GM18868 (cell line): ENCODE results near the gene WDR27.
"Not testable (repeated sequence)": the region's sequence is repeated elsewhere in the genome, so short reads cannot be mapped to it uniquely, and the experiment has no call there.

Experiments
- ATAC-seq: cut with Tn5 transposase; IDR thresholded peaks from one replicate; pipeline ENCODE4 v1.9.1; 2021; ENCODE audit warnings: mild to moderate bottlenecking, moderate library complexity; ENCODE audit not compliant: unreplicated experiment

WDR27 gene

GRCh38 chr6:169664227-169664626 lies 37.6 kb downstream of the WDR27 start:
- ATAC-seq: no peak

- no peak for ATAC-seq
Observed at GRCh38 chr6:169663468-169663867, 38.4 kb downstream of the WDR27 start.

GRCh38 chr6:169661391-169661756 lies 40.5 kb downstream of the WDR27 start:
- ATAC-seq: no peak

GRCh38 chr6:169660751-169661390 lies 41.0 kb downstream of the WDR27 start:
- no peak for ATAC-seq

GRCh38 chr6:169659820-169660610 lies 41.8 kb downstream of the WDR27 start:
- no peak for ATAC-seq

- ATAC-seq: no peak
Observed at GRCh38 chr6:169657284-169657610, 44.6 kb downstream of the WDR27 start.

GRCh38 chr6:169656546-169657283 lies 45.1 kb downstream of the WDR27 start:
- no peak for ATAC-seq

GRCh38 chr6:169654598-169655391 lies 47.0 kb downstream of the WDR27 start:
- ATAC-seq: peak; percentile 94

GRCh38 chr6:169653691-169654090 lies 48.1 kb downstream of the WDR27 start:
- ATAC-seq: no peak

- ATAC-seq: no peak
Observed at GRCh38 chr6:169652896-169653295, 48.9 kb downstream of the WDR27 start.

- no peak for ATAC-seq
Observed at GRCh38 chr6:169651498-169651897, 50.3 kb downstream of the WDR27 start.

GRCh38 chr6:169650959-169651292 lies 50.9 kb downstream of the WDR27 start:
- no peak for ATAC-seq

GRCh38 chr6:169650241-169650958 lies 51.4 kb downstream of the WDR27 start:
- no peak for ATAC-seq

- ATAC-seq: no peak
Observed at GRCh38 chr6:169648617-169649016, 53.2 kb downstream of the WDR27 start.

- ATAC-seq: no peak
Observed at GRCh38 chr6:169648092-169648491, 53.7 kb downstream of the WDR27 start.

- ATAC-seq: no peak
Observed at GRCh38 chr6:169647637-169648036, 54.2 kb downstream of the WDR27 start.

GRCh38 chr6:169646906-169647567 lies 54.8 kb downstream of the WDR27 start:
- no peak for ATAC-seq

GRCh38 chr6:169645459-169645858 lies 56.4 kb downstream of the WDR27 start:
- ATAC-seq: not testable (repeated sequence)

- ATAC-seq: no peak
Observed at GRCh38 chr6:169643521-169643920, 58.3 kb downstream of the WDR27 start.

GRCh38 chr6:169642455-169642854 lies 59.4 kb downstream of the WDR27 start:
- no peak for ATAC-seq
